Measurements from ENCODE around the gene YIPF7. TPM values are rescaled to one million over a fixed set of nuclear protein-coding genes. Genes with fewer than 3 reads are reported as not detected.
A peak's percentile ranks its signal among the peaks of the same experiment; 100 is the strongest.

YIPF7 gene
- total and polyA plus RNA-seq, 9 of the 15 experiments (the other 6 are each of a cell fraction or from before 2014, with no cell fraction given) = 0.14 TPM; not detected in 8

- no peak overlapping the region for H3K4me2 ChIP-seq (ENCODE audit: insufficient read depth, low read length)
- intact Hi-C loops (cut with micrococcal nuclease) = no loop called here
- FAIRE-seq (no peak), DNase-seq (ENCODE audit: extremely low read depth in 1 of 4, low spot score in 3 of 4) (no peak), ATAC-seq (no peak)
- H3K79me2 ChIP-seq (ENCODE audit: control insufficient read depth, insufficient read depth, low read length) = no peaks in the 10 kb centered on the region
- H3K27ac ChIP-seq (ENCODE audit: extremely low read depth, low read depth, low read length) = no peak overlapping the region
- ChIA-PET CTCF (ENCODE audit: low intra/inter-chr PET ratio) (no interaction called here), POLR2A (interaction anchor here (0.7 to 1.7 kb wide), 2 partner anchors 9 to 18 kb away, joined by 6 to 9 read pairs; no protein-coding TSS in a partner anchor)
- no peaks in the 10 kb centered on the region for H3K9me1 ChIP-seq (ENCODE audit: control insufficient read depth, insufficient read depth, low read length)
- H3K36me3 ChIP-seq (ENCODE audit: control insufficient read depth, insufficient read depth, low read length) = peaks cover 96% of the 10 kb centered on the region
- in situ Hi-C loops (cut with MboI) = no loop called here
- BruUV-seq (replicated peaks) = TSS peak; percentile 18
- H3K9ac ChIP-seq (ENCODE audit: insufficient read depth in 1 of 2, low read depth in 2 of 2, low read length in 2 of 2) = no peak overlapping the region
- H3K27me3 ChIP-seq (ENCODE audit: control insufficient read depth in 2 of 2, insufficient read depth in 2 of 2, low read length in 2 of 2) = no peaks in the 10 kb centered on the region
- H3K4me3 ChIP-seq = no peak overlapping the region
- WGBS (ENCODE audit: insufficient coverage, low coverage, missing lambda C conversion rate) = 100% methylated on average over 1 of the region's 1 CpG
- H4K20me1 ChIP-seq (replicated peaks; ENCODE audit: control insufficient read depth, insufficient read depth, low read length) = no peaks in the 10 kb centered on the region
- H3K9me3 ChIP-seq (replicated peaks; ENCODE audit: control insufficient read depth, insufficient read depth, low read depth, low read length) = no peaks in the 10 kb centered on the region
- no peaks in the 10 kb centered on the region for H3K4me1 ChIP-seq (replicated peaks in 1 of 2; ENCODE audit: control insufficient read depth in 2 of 2, insufficient read depth in 2 of 2, low read length in 2 of 2)
- H2AFZ ChIP-seq (ENCODE audit: low read depth, low read length) = no peak overlapping the region
- TF ChIP-seq ZNF586 (CRISPR knock-in tag; conservative IDR thresholded peaks at IDR 0.05) (no peak), MCM2 (IDR thresholded peaks at IDR 0.05; ENCODE audit: low read depth) (no peak), ASH1L (IDR thresholded peaks at IDR 0.05; ENCODE audit: borderline replicate concordance, low read depth, partially characterized antibody) (no peak), PTRF (tag; IDR thresholded peaks at IDR 0.05) (no peak), CBX2 (IDR thresholded peaks at IDR 0.05; ENCODE audit: insufficient read depth, low read length, poor library complexity, severe bottlenecking) (no peak), RBBP5 (IDR thresholded peaks at IDR 0.05; ENCODE audit: borderline replicate concordance, insufficient read depth, low read length, poor library complexity, severe bottlenecking) (no peak), ZNF143 (CRISPR knock-in tag; IDR thresholded peaks at IDR 0.05) (no peak), CBFA2T3 (IDR thresholded peaks at IDR 0.05) (no peak), ZBTB34 (CRISPR knock-in tag; IDR thresholded peaks at IDR 0.05) (no peak), TFAM (CRISPR knock-in tag; conservative IDR thresholded peaks at IDR 0.05) (no peak), NFATC3 (IDR thresholded peaks at IDR 0.05) (no peak), ZNF551 (CRISPR knock-in tag; IDR thresholded peaks at IDR 0.05) (no peak)
- TF ChIP-seq, protein P1, sequence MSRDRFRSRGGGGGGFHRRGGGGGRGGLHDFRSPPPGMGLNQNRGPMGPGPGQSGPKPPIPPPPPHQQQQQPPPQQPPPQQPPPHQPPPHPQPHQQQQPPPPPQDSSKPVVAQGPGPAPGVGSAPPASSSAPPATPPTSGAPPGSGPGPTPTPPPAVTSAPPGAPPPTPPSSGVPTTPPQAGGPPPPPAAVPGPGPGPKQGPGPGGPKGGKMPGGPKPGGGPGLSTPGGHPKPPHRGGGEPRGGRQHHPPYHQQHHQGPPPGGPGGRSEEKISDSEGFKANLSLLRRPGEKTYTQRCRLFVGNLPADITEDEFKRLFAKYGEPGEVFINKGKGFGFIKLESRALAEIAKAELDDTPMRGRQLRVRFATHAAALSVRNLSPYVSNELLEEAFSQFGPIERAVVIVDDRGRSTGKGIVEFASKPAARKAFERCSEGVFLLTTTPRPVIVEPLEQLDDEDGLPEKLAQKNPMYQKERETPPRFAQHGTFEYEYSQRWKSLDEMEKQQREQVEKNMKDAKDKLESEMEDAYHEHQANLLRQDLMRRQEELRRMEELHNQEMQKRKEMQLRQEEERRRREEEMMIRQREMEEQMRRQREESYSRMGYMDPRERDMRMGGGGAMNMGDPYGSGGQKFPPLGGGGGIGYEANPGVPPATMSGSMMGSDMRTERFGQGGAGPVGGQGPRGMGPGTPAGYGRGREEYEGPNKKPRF (IDR thresholded peaks at IDR 0.05; ENCODE audit: low read depth, low read length) = no peak
- TF ChIP-seq, protein P2, sequence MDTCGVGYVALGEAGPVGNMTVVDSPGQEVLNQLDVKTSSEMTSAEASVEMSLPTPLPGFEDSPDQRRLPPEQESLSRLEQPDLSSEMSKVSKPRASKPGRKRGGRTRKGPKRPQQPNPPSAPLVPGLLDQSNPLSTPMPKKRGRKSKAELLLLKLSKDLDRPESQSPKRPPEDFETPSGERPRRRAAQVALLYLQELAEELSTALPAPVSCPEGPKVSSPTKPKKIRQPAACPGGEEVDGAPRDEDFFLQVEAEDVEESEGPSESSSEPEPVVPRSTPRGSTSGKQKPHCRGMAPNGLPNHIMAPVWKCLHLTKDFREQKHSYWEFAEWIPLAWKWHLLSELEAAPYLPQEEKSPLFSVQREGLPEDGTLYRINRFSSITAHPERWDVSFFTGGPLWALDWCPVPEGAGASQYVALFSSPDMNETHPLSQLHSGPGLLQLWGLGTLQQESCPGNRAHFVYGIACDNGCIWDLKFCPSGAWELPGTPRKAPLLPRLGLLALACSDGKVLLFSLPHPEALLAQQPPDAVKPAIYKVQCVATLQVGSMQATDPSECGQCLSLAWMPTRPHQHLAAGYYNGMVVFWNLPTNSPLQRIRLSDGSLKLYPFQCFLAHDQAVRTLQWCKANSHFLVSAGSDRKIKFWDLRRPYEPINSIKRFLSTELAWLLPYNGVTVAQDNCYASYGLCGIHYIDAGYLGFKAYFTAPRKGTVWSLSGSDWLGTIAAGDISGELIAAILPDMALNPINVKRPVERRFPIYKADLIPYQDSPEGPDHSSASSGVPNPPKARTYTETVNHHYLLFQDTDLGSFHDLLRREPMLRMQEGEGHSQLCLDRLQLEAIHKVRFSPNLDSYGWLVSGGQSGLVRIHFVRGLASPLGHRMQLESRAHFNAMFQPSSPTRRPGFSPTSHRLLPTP (IDR thresholded peaks at IDR 0.05; ENCODE audit: borderline replicate concordance, extremely low read depth, insufficient read length) = no peak
Measured at GRCh38 chr4:44700427-44700826, 49.0 kb upstream of the YIPF7 start.
